IPS-11a (cell line): ENCODE data around the gene DPEP3.

Source experiments
- H3K4me3 ChIP-seq: one replicate; pipeline ENCODE4 v1.5.1; 2013; ENCODE audit warnings: low read depth, low read length, control low read depth

DPEP3 gene

GRCh38 chr16:67967183-67967957, 12.9 kb downstream of the DPEP3 start:
- peak overlapping the region; percentile 72 for H3K4me3 ChIP-seq

GRCh38 chr16:67966549-67967182, 13.6 kb downstream of the DPEP3 start:
- H3K4me3 ChIP-seq: no peak overlapping the region

- no peak overlapping the region for H3K4me3 ChIP-seq
Measured at GRCh38 chr16:67965668-67966548, 14.4 kb downstream of the DPEP3 start.

- H3K4me3 ChIP-seq: no peak overlapping the region
Measured at GRCh38 chr16:67964477-67965131, 15.7 kb downstream of the DPEP3 start.

GRCh38 chr16:67963662-67964321, 16.5 kb downstream of the DPEP3 start:
- H3K4me3 ChIP-seq: no peak overlapping the region

- no peak overlapping the region for H3K4me3 ChIP-seq
Measured at GRCh38 chr16:67963292-67963661, 17.0 kb downstream of the DPEP3 start.

GRCh38 chr16:67962135-67962534, 18.2 kb downstream of the DPEP3 start:
- no peak overlapping the region for H3K4me3 ChIP-seq

- H3K4me3 ChIP-seq: no peak overlapping the region
Measured at GRCh38 chr16:67961551-67961957, 18.7 kb downstream of the DPEP3 start.

GRCh38 chr16:67959536-67960329, 20.6 kb downstream of the DPEP3 start:
- H3K4me3 ChIP-seq: no peak overlapping the region

- no peak overlapping the region for H3K4me3 ChIP-seq
Measured at GRCh38 chr16:67957622-67958021, 22.7 kb downstream of the DPEP3 start.

GRCh38 chr16:67954421-67955196, 25.7 kb downstream of the DPEP3 start:
- no peak overlapping the region for H3K4me3 ChIP-seq

- no peak overlapping the region for H3K4me3 ChIP-seq
Measured at GRCh38 chr16:67953641-67954375, 26.5 kb downstream of the DPEP3 start.

- H3K4me3 ChIP-seq: no peak overlapping the region
Measured at GRCh38 chr16:67951485-67951884, 28.8 kb downstream of the DPEP3 start.

GRCh38 chr16:67950335-67950843, 29.9 kb downstream of the DPEP3 start:
- H3K4me3 ChIP-seq: no peak overlapping the region

- H3K4me3 ChIP-seq: no peak overlapping the region
Measured at GRCh38 chr16:67949645-67950044, 30.7 kb downstream of the DPEP3 start.

- no peak overlapping the region for H3K4me3 ChIP-seq
Measured at GRCh38 chr16:67948015-67948414, 32.3 kb downstream of the DPEP3 start.

GRCh38 chr16:67946966-67947558, 33.2 kb downstream of the DPEP3 start:
- no peak overlapping the region for H3K4me3 ChIP-seq

- H3K4me3 ChIP-seq: no peak overlapping the region
Measured at GRCh38 chr16:67946128-67946569, 34.1 kb downstream of the DPEP3 start.
